Measurements from ENCODE around the gene FAM131C.

The FAM131C gene

GRCh38 chr1:16010837-16011236 lies 62.6 kb downstream of the FAM131C start:
- DNase-seq (ENCODE audit: low read depth), result no peak
- H3K4me3 ChIP-seq (ENCODE audit: low read depth, low read length), result no peak overlapping the region
- no peak for TF ChIP-seq MAX (IDR thresholded peaks at IDR 0.05; ENCODE audit: low read depth, low read length)
- TF ChIP-seq MYC (IDR thresholded peaks at IDR 0.05; ENCODE audit: low read depth, low read length), result no peak
- TF ChIP-seq POLR2A (IDR thresholded peaks at IDR 0.05; ENCODE audit: extremely low read depth, insufficient read length), result no peak
- no peak for TF ChIP-seq CTCF (IDR thresholded peaks at IDR 0.05; ENCODE audit: low read depth, low read length)

- no peak for DNase-seq (ENCODE audit: low read depth)
- TF ChIP-seq MYC (IDR thresholded peaks at IDR 0.05; ENCODE audit: low read depth, low read length) (no peak), POLR2A (IDR thresholded peaks at IDR 0.05; ENCODE audit: extremely low read depth, insufficient read length) (no peak), CTCF (IDR thresholded peaks at IDR 0.05; ENCODE audit: low read depth, low read length) (no peak)
- H3K4me3 ChIP-seq (ENCODE audit: low read depth, low read length), result no peak overlapping the region
Measured at GRCh38 chr1:16009678-16010077, 63.8 kb downstream of the FAM131C start.

- DNase-seq (ENCODE audit: low read depth), result peak; percentile 72
- TF ChIP-seq POLR2A (IDR thresholded peaks at IDR 0.05; ENCODE audit: extremely low read depth, insufficient read length), result no peak
- 0 out of 2 replicates have a peak, but pooled peaks have one; percentile 13 for TF ChIP-seq MAX (IDR thresholded peaks at IDR 0.05; ENCODE audit: low read depth, low read length)
- TF ChIP-seq CTCF (IDR thresholded peaks at IDR 0.05; ENCODE audit: low read depth, low read length), result peak; percentile 97
- peak; percentile 48 for TF ChIP-seq MYC (IDR thresholded peaks at IDR 0.05; ENCODE audit: low read depth, low read length)
- H3K4me3 ChIP-seq (ENCODE audit: low read depth, low read length), result no peak overlapping the region
Measured at GRCh38 chr1:16009030-16009460, 64.4 kb downstream of the FAM131C start.

Measured in NB4 (cell line).